K562 (cell line): ENCODE results near the gene CEP76. TPM values are rescaled to one million over a fixed set of nuclear protein-coding genes. Genes with fewer than 3 reads are reported as not detected.

Source experiments
- C11orf30 ChIP-seq: fragments of 450-650 bp; IDR thresholded peaks from 2 replicates; pipeline ENCODE4 v1.6.1; 2016; ENCODE audit warnings: low read depth, mild to moderate bottlenecking
- CTCFL ChIP-seq: IDR thresholded peaks from 2 replicates; pipeline ENCODE4 v1.6.1; 2011; ENCODE audit warnings: borderline replicate concordance, low read depth, mild to moderate bottlenecking, moderate library complexity, low read length; ENCODE audit not compliant: insufficient read depth, poor library complexity, severe bottlenecking
- E2F1 ChIP-seq: sonication (generic); formaldehyde crosslinking; IDR thresholded peaks from 2 replicates; pipeline ENCODE4 v1.8.1; 2023; ENCODE audit warnings: mild to moderate bottlenecking, missing genetic modification reagents, moderate library complexity
- GABPA ChIP-seq: fragments of 200-800 bp; sonication (Bioruptor generic); conservative IDR thresholded peaks from 2 replicates; pipeline ENCODE4 v1.6.1; 2016; ENCODE audit warnings: low read depth, missing genetic modification characterization, missing compliant biosample characterization
- GATA2 ChIP-seq: sonication (generic); formaldehyde crosslinking; IDR thresholded peaks from 2 replicates; pipeline ENCODE4 v1.4.0; 2020; ENCODE audit warnings: mild to moderate bottlenecking, missing genetic modification reagents
- HMG20A ChIP-seq: fragments of 450-650 bp; formaldehyde crosslinking; conservative IDR thresholded peaks from 2 replicates; pipeline ENCODE4 v1.4.0; 2020; ENCODE audit warnings: mild to moderate bottlenecking, mixed read lengths
- KLF6 ChIP-seq: fragments of 250-450 bp; sonication (Bioruptor Pico); IDR thresholded peaks from 2 replicates; pipeline ENCODE4 v1.4.0; 2020; ENCODE audit warnings: mild to moderate bottlenecking, moderate library complexity, borderline replicate concordance
- NKRF ChIP-seq: fragments of 450-650 bp; IDR thresholded peaks from 2 replicates; pipeline ENCODE4 v1.6.1; 2016; ENCODE audit warnings: borderline replicate concordance
- PPARD ChIP-seq: fragments of 250-450 bp; sonication (Bioruptor Pico); IDR thresholded peaks from 2 replicates; pipeline ENCODE4 v1.8.0; 2022; ENCODE audit warnings: inconsistent platforms, mild to moderate bottlenecking, moderate library complexity
- SETDB1 ChIP-seq: IDR thresholded peaks from one replicate; pipeline ENCODE4 v1.6.1; 2012; ENCODE audit warnings: low read length, control low read depth, inconsistent platforms
- SIN3B ChIP-seq: fragments of 450-650 bp; IDR thresholded peaks from 2 replicates; pipeline ENCODE4 v1.6.1; 2017; ENCODE audit warnings: low read depth, mild to moderate bottlenecking, moderate library complexity
- SMAD1 ChIP-seq: fragments of 150-350 bp; IDR thresholded peaks from 2 replicates; pipeline ENCODE4 v1.6.1; 2014; ENCODE audit warnings: low read length, low read depth; ENCODE audit not compliant: partially characterized antibody
- ZNF174 ChIP-seq: fragments of 250-450 bp; sonication (Bioruptor Pico); IDR thresholded peaks from 2 replicates; pipeline ENCODE4 v1.4.0; 2020; ENCODE audit warnings: mild to moderate bottlenecking
- ZNF212 ChIP-seq: fragments of 450-650 bp; formaldehyde crosslinking; IDR thresholded peaks from 2 replicates; pipeline ENCODE4 v1.4.0; 2020; ENCODE audit warnings: mild to moderate bottlenecking
- polyA plus RNA-seq, 8 experiments: library from polyadenylated mRNA; depleted of rRNA in 4 of 8; stranded (reverse) in 5 of 8; unstranded in 3 of 8; fragments of >200 nt; fragmentation: Nextera tagmentation in 2 of 8; fragmentation: Illumina TruSeq in 1 of 8; extraction: Ambion mirVana in 2 of 8; extraction: Trizol in 1 of 8; gene quantifications; 2 replicates each; pipeline versions ENCODE4 v1.2.1 to v1.2.3, GENCODE V29; 2011 to 2014; ENCODE audit warnings: inconsistent platforms in 1 of 8, missing spikeins in 1 of 8
- total RNA-seq, 7 experiments: library from RNA; depleted of rRNA in 6 of 7; stranded (reverse); fragments of >200 nt in 6 of 7; fragmentation: Illumina TruSeq in 2 of 7; extraction: Trizol in 2 of 7; gene quantifications; 2 replicates each; pipeline versions ENCODE4 v1.2.1 to v1.2.3, GENCODE V29; 2011 to 2021; ENCODE audit warnings: low replicate concordance in 1 of 7
- TF ChIP-seq, protein P1 (sequence below), 2 experiments: fragments of 200-800 bp in 1 of 2; sonication (Bioruptor generic) in 1 of 2; sonication (generic) in 1 of 2; formaldehyde crosslinking in 1 of 2; IDR thresholded peaks in 1 of 2; conservative IDR thresholded peaks in 1 of 2; 2 replicates each; pipeline versions ENCODE4 v1.5.0 to v1.6.1; 2016 to 2020; ENCODE audit warnings: missing compliant biosample characterization in 1 of 2, missing genetic modification characterization in 1 of 2, missing genetic modification reagents in 1 of 2
- TF ChIP-seq, protein P2 (sequence below): fragments of 450-650 bp; formaldehyde crosslinking; IDR thresholded peaks from 2 replicates; pipeline ENCODE4 v1.4.0; 2022; ENCODE audit warnings: mild to moderate bottlenecking, moderate library complexity

The CEP76 gene
- total and polyA plus RNA-seq, 9 of the 15 experiments (the other 6 are each of a cell fraction or from before 2014, with no cell fraction given), result 5.3 to 27.3 (median 19.3) TPM

GRCh38 chr18:12703096-12703567 is 609 bp upstream of the CEP76 start (continued):
- peak; percentile 77; the same call in 1 of the 2 replicates for TF ChIP-seq NKRF
- no peak for TF ChIP-seq ZNF212
- TF ChIP-seq, protein P1, sequence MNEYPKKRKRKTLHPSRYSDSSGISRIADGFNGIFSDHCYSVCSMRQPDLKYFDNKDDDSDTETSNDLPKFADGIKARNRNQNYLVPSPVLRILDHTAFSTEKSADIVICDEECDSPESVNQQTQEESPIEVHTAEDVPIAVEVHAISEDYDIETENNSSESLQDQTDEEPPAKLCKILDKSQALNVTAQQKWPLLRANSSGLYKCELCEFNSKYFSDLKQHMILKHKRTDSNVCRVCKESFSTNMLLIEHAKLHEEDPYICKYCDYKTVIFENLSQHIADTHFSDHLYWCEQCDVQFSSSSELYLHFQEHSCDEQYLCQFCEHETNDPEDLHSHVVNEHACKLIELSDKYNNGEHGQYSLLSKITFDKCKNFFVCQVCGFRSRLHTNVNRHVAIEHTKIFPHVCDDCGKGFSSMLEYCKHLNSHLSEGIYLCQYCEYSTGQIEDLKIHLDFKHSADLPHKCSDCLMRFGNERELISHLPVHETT (CRISPR knock-in tag; conservative IDR thresholded peaks at IDR 0.05 in 1 of 2, IDR thresholded peaks at IDR 0.05 in 1 of 2), result no peak
- no peak for TF ChIP-seq GATA2 (CRISPR knock-in tag)
- TF ChIP-seq, protein P2, sequence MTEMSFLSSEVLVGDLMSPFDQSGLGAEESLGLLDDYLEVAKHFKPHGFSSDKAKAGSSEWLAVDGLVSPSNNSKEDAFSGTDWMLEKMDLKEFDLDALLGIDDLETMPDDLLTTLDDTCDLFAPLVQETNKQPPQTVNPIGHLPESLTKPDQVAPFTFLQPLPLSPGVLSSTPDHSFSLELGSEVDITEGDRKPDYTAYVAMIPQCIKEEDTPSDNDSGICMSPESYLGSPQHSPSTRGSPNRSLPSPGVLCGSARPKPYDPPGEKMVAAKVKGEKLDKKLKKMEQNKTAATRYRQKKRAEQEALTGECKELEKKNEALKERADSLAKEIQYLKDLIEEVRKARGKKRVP (CRISPR knock-in tag), result no peak
- peak; percentile 34 for TF ChIP-seq E2F1 (CRISPR knock-in tag)
- TF ChIP-seq KLF6 (CRISPR knock-in tag), result no peak
- TF ChIP-seq GABPA (tag), result 0 out of 2 replicates have a peak, but pooled peaks have one; percentile 8
- no peak for TF ChIP-seq PPARD (CRISPR knock-in tag)
- peak; percentile 40; the same call in 1 of the 2 replicates for TF ChIP-seq C11orf30
- no peak for TF ChIP-seq SMAD1
- peak; percentile 16; the same call in 1 of the 2 replicates for TF ChIP-seq SIN3B
- TF ChIP-seq ZNF174, result no peak
- TF ChIP-seq HMG20A (CRISPR knock-in tag), result no peak
- no peak for TF ChIP-seq SETDB1
- TF ChIP-seq CTCFL, result no peak
